GM12892 (cell line): ENCODE data around the gene UQCR11.

Experiments used
- POLR2A ChIP-seq: IDR thresholded peaks from 2 replicates; pipeline ENCODE4 v1.6.1; 2011; ENCODE audit warnings: low read depth, low read length, control low read depth
- POLR2AphosphoS5 ChIP-seq: IDR thresholded peaks from 2 replicates; pipeline ENCODE4 v1.6.1; 2011; ENCODE audit warnings: low read depth, low read length, control low read depth
- TAF1 ChIP-seq: IDR thresholded peaks from 2 replicates; pipeline ENCODE4 v1.6.1; 2011; ENCODE audit warnings: low read depth, mild to moderate bottlenecking, control low read depth, low read length, borderline replicate concordance

- no peak for TF ChIP-seq POLR2AphosphoS5
- TF ChIP-seq POLR2A, result no peak
- no peak for TF ChIP-seq TAF1
Measured at GRCh38 chr19:1567848-1568227, 37.4 kb downstream of the UQCR11 start.
